Fibroblast of lung (primary cell): ENCODE results near the gene SAP25. TPM values are rescaled to one million over a fixed set of nuclear protein-coding genes. Genes with fewer than 3 reads are reported as not detected.

Experiments
- DNase-seq, 2 donors: peaks; one replicate each; pipeline versions ENCODE4 v3.0.0 to v3.0.0-alpha.2; 2010; ENCODE audit warnings: low read depth in 2 of 2
- H2AFZ ChIP-seq: 2 replicates; pipeline ENCODE4 v1.5.1; 2012; ENCODE audit warnings: low read length, control low read depth, inconsistent platforms
- H3K27ac ChIP-seq: 2 replicates; pipeline ENCODE4 v1.5.1; 2011; ENCODE audit warnings: low read length, control low read depth; ENCODE audit not compliant: insufficient read depth
- H3K27me3 ChIP-seq: 2 replicates; pipeline ENCODE4 v1.5.1; 2011; ENCODE audit warnings: mild to moderate bottlenecking, low read length; ENCODE audit not compliant: control insufficient read depth, insufficient read depth
- H3K36me3 ChIP-seq: 2 replicates; pipeline ENCODE4 v1.5.1; 2011; ENCODE audit warnings: low read length; ENCODE audit not compliant: control insufficient read depth, insufficient read depth
- H3K4me1 ChIP-seq: 2 replicates; pipeline ENCODE4 v1.5.1; 2011; ENCODE audit warnings: low read length; ENCODE audit not compliant: control insufficient read depth, insufficient read depth; ENCODE audit errors: extremely low read depth
- H3K4me2 ChIP-seq: 2 replicates; pipeline ENCODE4 v1.5.1; 2011; ENCODE audit warnings: low read length, control low read depth; ENCODE audit not compliant: insufficient read depth; ENCODE audit errors: extremely low read depth
- H3K4me3 ChIP-seq, 4 experiments: fragments of 200-600 bp in 1 of 4; sonication (generic) in 1 of 4; replicated peaks in 1 of 4; 2 replicates each; pipeline ENCODE4 v1.5.1; 2011 to 2016; ENCODE audit warnings: low read length in 4 of 4, low read depth in 3 of 4, mild to moderate bottlenecking in 3 of 4, control low read depth in 2 of 4, inconsistent platforms in 1 of 4, mixed read lengths in 1 of 4; ENCODE audit not compliant: insufficient read depth in 1 of 4; ENCODE audit errors: control extremely low read depth in 1 of 4
- H3K79me2 ChIP-seq: 2 replicates; pipeline ENCODE4 v1.5.1; 2012; ENCODE audit warnings: mild to moderate bottlenecking, low read length, inconsistent platforms; ENCODE audit not compliant: control insufficient read depth, insufficient read depth
- H3K9ac ChIP-seq: 2 replicates; pipeline ENCODE4 v1.5.1; 2011; ENCODE audit warnings: mild to moderate bottlenecking, low read length, control low read depth; ENCODE audit not compliant: insufficient read depth
- H3K9me3 ChIP-seq: 2 replicates; pipeline ENCODE4 v1.5.1; 2012; ENCODE audit warnings: low read depth, low read length; ENCODE audit not compliant: control insufficient read depth, insufficient read depth
- H4K20me1 ChIP-seq: 2 replicates; pipeline ENCODE4 v1.5.1; 2011; ENCODE audit warnings: low read length; ENCODE audit not compliant: control insufficient read depth, insufficient read depth; ENCODE audit errors: extremely low read depth
- EZH2 ChIP-seq: IDR thresholded peaks from 2 replicates; pipeline ENCODE4 v1.5.1; 2012; ENCODE audit warnings: low read length, control low read depth, mild to moderate bottlenecking; ENCODE audit errors: missing control alignments
- polyA plus RNA-seq, 2 donors: library from polyadenylated mRNA; depleted of rRNA in 1 of 2; stranded (reverse) in 1 of 2; unstranded in 1 of 2; fragments of >200 nt; gene quantifications; 2 replicates each; pipeline ENCODE4 v1.2.1, GENCODE V29; 2011 to 2012; ENCODE audit warnings: missing spikeins in 1 of 2
- total RNA-seq: library from RNA; depleted of rRNA; stranded (reverse); fragments of >200 nt; gene quantifications from 2 replicates; pipeline ENCODE4 v1.2.1, GENCODE V29; 2014
- TF ChIP-seq, protein P1 (sequence below), 2 donors: IDR thresholded peaks in 1 of 2; conservative IDR thresholded peaks in 1 of 2; 1 replicate in 1 of 2; 2 replicates in 1 of 2; pipeline ENCODE4 v1.5.1; 2011 to 2012; ENCODE audit warnings: low read length in 2 of 2, control low read depth in 1 of 2, inconsistent platforms in 1 of 2, low read depth in 1 of 2, mild to moderate bottlenecking in 1 of 2

SAP25 gene
- total and polyA plus RNA-seq, 2 donors (not counting 1 experiment from before 2014, with no cell fraction given) = 0.22 TPM; not detected in 1

DNA sequence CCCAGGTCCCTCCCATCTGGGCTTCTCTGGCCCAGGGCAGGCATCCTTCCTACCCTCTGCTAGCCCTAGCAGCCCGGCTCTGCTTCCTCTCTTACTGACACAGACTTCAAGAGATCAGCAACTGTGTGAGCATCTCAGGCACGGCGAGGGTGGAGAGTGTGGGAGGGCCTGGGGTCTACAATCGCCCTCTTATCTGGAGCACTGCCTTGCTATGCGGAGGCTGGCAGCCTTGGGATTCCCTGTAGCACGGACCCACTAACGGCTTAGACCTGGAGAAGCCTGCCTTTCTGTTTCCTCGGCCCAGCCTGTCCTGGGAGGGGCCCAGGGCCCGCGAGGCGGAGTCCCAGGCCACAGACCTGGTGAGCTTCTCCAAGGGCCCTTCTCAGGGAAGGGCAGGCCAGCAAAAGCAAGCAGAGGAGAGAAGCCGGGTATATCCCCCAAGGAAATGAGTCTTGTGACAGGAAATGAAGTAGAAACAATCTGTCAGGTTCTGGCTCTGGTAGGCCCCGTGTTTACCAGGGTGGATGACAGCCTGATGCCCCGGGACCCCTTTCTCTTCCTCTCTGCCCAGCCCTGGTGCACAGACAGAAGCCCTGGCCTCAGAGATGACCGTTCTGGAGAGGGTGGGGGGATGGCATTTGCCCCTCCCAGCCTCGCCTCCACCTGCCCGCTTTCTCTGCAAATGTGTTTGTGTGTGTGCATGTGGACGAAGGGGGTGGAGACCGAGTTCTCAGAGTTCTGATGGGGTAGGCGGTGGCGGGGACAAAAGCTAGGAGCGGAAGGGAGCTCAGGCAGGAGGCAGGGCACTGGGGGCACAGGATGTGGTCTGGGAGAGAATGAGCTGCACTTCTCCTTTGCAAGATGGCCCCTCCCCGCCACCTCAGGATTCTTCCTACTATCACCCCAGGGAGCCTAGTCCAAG is 9.7 kb upstream of the SAP25 start:
- Histone ChIP-seq H3K27me3 (no peaks in the 10 kb centered on the region), H3K9me3 (no peaks in the 10 kb centered on the region), H3K9ac (peak overlapping the region; percentile 58), H4K20me1 (no peaks in the 10 kb centered on the region), H3K79me2 (peaks cover 43% of the 10 kb centered on the region), H3K27ac (peak overlapping the region; percentile 83), H2AFZ (no peak overlapping the region), H3K4me2 (peak overlapping the region; percentile 83), H3K4me1 (peaks cover 9% of the 10 kb centered on the region), H3K36me3 (peaks cover 29% of the 10 kb centered on the region), H3K4me3 (peak overlapping the region; percentile 33 to 92 (median 56))
- DNase-seq = peak; percentile 53 to 72
- TF ChIP-seq, protein P1, sequence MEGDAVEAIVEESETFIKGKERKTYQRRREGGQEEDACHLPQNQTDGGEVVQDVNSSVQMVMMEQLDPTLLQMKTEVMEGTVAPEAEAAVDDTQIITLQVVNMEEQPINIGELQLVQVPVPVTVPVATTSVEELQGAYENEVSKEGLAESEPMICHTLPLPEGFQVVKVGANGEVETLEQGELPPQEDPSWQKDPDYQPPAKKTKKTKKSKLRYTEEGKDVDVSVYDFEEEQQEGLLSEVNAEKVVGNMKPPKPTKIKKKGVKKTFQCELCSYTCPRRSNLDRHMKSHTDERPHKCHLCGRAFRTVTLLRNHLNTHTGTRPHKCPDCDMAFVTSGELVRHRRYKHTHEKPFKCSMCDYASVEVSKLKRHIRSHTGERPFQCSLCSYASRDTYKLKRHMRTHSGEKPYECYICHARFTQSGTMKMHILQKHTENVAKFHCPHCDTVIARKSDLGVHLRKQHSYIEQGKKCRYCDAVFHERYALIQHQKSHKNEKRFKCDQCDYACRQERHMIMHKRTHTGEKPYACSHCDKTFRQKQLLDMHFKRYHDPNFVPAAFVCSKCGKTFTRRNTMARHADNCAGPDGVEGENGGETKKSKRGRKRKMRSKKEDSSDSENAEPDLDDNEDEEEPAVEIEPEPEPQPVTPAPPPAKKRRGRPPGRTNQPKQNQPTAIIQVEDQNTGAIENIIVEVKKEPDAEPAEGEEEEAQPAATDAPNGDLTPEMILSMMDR (conservative IDR thresholded peaks at IDR 0.05 in 1 of 2, IDR thresholded peaks at IDR 0.05 in 1 of 2; ENCODE audit: low read depth in 1 of 2, low read length in 2 of 2) = no peak
- no peak for TF ChIP-seq EZH2

DNA sequence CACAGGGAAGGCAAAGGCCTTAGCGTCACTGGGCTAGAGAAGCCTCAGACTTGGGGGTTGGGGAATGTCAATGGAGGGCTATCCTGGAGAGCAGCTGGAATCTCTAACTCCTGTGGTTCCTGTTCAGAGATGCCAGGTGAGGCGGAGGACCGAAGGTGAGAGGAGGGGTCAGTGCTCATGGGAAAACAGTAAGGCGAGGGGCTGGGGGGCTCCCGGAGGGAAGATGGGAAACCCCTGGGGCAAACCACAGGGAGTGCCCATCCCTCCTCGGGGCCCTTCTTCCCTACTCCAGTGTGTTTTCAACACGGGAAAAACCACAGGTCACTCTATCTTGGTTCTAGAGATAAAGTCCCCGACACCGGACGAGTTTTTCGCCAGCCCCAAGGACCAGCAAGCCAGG is 8.9 kb upstream of the SAP25 start:
- no peaks in the 10 kb centered on the region for H3K27me3 ChIP-seq
- H3K4me1 ChIP-seq = peaks cover 9% of the 10 kb centered on the region
- H3K9me3 ChIP-seq = no peaks in the 10 kb centered on the region
- no peak overlapping the region for H3K4me2 ChIP-seq
- H3K9ac ChIP-seq = no peak overlapping the region
- no peaks in the 10 kb centered on the region for H4K20me1 ChIP-seq
- DNase-seq = no peak
- no peak overlapping the region for H2AFZ ChIP-seq
- peaks cover 33% of the 10 kb centered on the region for H3K36me3 ChIP-seq
- H3K79me2 ChIP-seq = peaks cover 43% of the 10 kb centered on the region
- no peak for TF ChIP-seq EZH2
- TF ChIP-seq, protein P1 (conservative IDR thresholded peaks at IDR 0.05 in 1 of 2, IDR thresholded peaks at IDR 0.05 in 1 of 2; ENCODE audit: low read depth in 1 of 2, low read length in 2 of 2) = no peak
- H3K27ac ChIP-seq = peak overlapping the region; percentile 83
- peak overlapping the region in 2 of 4 experiments; percentile 11 to 92 for H3K4me3 ChIP-seq

DNA sequence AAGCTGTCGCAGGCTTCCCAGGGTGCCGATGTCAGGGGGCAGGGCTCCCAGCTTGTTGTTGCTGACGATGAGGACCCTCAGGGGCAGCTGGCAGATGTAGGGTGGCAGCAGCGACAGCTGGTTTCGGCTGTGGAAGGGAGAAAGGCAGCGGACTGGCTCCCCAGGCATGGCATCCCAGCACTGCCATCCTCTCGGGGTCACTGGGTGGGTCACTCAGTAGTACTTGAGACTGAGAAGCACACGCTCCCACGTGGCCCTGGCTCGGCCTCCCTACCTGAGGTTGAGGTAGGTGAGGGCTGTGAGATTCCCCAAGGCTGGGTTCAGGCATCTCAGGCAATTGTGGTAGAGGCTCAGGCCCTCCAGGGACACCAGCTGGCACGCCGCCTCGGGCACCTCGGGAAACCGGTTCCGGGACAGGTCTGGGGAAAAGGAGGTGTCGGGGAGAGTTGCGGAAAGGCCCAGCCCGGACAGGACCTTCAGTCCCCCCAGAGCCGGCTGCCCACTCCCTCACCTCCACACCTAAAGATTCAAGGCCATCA is 8.4 kb upstream of the SAP25 start:
- Histone ChIP-seq H3K27ac (no peak overlapping the region), H3K79me2 (peaks cover 43% of the 10 kb centered on the region), H3K9ac (no peak overlapping the region), H3K4me1 (peaks cover 9% of the 10 kb centered on the region), H3K4me3 (no peak overlapping the region), H3K4me2 (no peak overlapping the region), H4K20me1 (no peaks in the 10 kb centered on the region), H2AFZ (no peak overlapping the region), H3K27me3 (no peaks in the 10 kb centered on the region), H3K36me3 (peaks cover 35% of the 10 kb centered on the region), H3K9me3 (no peaks in the 10 kb centered on the region)
- DNase-seq = no peak
- no peak for TF ChIP-seq EZH2
- TF ChIP-seq, protein P1 (conservative IDR thresholded peaks at IDR 0.05 in 1 of 2, IDR thresholded peaks at IDR 0.05 in 1 of 2; ENCODE audit: low read depth in 1 of 2, low read length in 2 of 2) = no peak
